Tibial nerve (tissue), 3 donors: ENCODE measurements around the gene USP26.

Experiments used
- POLR2A ChIP-seq, 2 donors: fragments of 450-650 bp; IDR thresholded peaks; one replicate each; pipeline ENCODE4 v1.6.1; 2017; ENCODE audit warnings: antibody characterized with exemption in 2 of 2, mild to moderate bottlenecking in 2 of 2, moderate library complexity in 2 of 2
- TF ChIP-seq, protein P1 (sequence below), 5 experiments: fragments of 200-600 bp in 3 of 5; fragments of 450-650 bp in 2 of 5; sonication (generic) in 3 of 5; IDR thresholded peaks; one replicate each; pipeline ENCODE4 v1.5.1; 2016 to 2019; ENCODE audit warnings: antibody characterized with exemption in 5 of 5, mild to moderate bottlenecking in 3 of 5, moderate library complexity in 2 of 5

DNA sequence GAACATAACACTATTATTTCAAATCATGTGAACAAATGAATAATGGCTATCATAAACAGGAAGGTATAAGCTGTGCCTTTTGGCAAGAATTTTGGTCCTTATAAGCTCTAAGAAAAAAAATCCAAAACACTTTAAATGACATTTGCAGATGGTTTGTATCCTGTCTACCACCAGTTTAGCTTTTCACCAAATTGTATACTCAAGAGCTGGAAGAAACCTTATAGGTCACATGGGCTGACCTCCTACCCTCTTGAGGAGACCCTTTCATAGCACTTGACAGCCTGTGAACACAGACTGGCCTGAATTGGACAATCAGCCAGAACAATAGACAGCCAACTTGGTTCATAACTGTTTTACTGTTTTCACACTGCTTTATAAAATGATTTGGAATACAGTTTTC lies 24.3 kb downstream of the USP26 start:
- TF ChIP-seq, protein P1, sequence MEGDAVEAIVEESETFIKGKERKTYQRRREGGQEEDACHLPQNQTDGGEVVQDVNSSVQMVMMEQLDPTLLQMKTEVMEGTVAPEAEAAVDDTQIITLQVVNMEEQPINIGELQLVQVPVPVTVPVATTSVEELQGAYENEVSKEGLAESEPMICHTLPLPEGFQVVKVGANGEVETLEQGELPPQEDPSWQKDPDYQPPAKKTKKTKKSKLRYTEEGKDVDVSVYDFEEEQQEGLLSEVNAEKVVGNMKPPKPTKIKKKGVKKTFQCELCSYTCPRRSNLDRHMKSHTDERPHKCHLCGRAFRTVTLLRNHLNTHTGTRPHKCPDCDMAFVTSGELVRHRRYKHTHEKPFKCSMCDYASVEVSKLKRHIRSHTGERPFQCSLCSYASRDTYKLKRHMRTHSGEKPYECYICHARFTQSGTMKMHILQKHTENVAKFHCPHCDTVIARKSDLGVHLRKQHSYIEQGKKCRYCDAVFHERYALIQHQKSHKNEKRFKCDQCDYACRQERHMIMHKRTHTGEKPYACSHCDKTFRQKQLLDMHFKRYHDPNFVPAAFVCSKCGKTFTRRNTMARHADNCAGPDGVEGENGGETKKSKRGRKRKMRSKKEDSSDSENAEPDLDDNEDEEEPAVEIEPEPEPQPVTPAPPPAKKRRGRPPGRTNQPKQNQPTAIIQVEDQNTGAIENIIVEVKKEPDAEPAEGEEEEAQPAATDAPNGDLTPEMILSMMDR (IDR thresholded peaks at IDR 0.05), result no peak
- TF ChIP-seq POLR2A (IDR thresholded peaks at IDR 0.05), result no peak
